H1 (cell line): Measurements from ENCODE around the gene ZNF451. TPM values are rescaled to one million over a fixed set of nuclear protein-coding genes. Genes with fewer than 3 reads are reported as not detected.

Experiments
- CTCF ChIA-PET: fragments of 300-600 bp; sonication (Branson Sonifier 250); formaldehyde crosslinking; loops from one replicate; lab custom pipeline; 2021; ENCODE audit not compliant: partially characterized antibody; lab: Charles Lee
- POLR2A ChIA-PET: fragments of 300-600 bp; sonication (Branson Sonifier 250); formaldehyde crosslinking; loops from one replicate; lab custom pipeline; 2021; ENCODE audit warnings: inconsistent platforms; ENCODE audit not compliant: partially characterized antibody; lab: Charles Lee
- DNase-seq, 2 experiments: peaks; one replicate each; pipeline versions ENCODE4 v3.0.0 to v3.0.0-alpha.2; 2010 to 2022; ENCODE audit warnings: low spot score in 2 of 2, low read depth in 1 of 2, mixed read lengths in 1 of 2
- FAIRE-seq: peaks from 2 replicates; lab custom pipeline; 2011; peaks lifted over from hg19 to GRCh38; lab: Jason Lieb, UNC
- H2AFZ ChIP-seq: 2 replicates; pipeline ENCODE4 v1.8.1; 2012; ENCODE audit warnings: low read length, inconsistent platforms
- H2AK5ac ChIP-seq: 2 replicates; pipeline ENCODE4 v1.6.1; 2013; ENCODE audit warnings: low read depth, low read length
- H2BK120ac ChIP-seq: replicated peaks from 2 replicates; pipeline ENCODE3; 2013; ENCODE audit warnings: low read depth, low read length, inconsistent platforms
- H2BK12ac ChIP-seq: 2 replicates; pipeline ENCODE4 v1.6.1; 2013; ENCODE audit warnings: low read depth, low read length
- H2BK15ac ChIP-seq: 2 replicates; pipeline ENCODE4 v1.6.1; 2013; ENCODE audit warnings: low read length
- H2BK20ac ChIP-seq: 2 replicates; pipeline ENCODE4 v1.6.1; 2013; ENCODE audit warnings: low read length
- H2BK5ac ChIP-seq: 2 replicates; pipeline ENCODE4 v1.6.1; 2013; ENCODE audit warnings: low read depth, low read length
- H3K14ac ChIP-seq: 2 replicates; pipeline ENCODE4 v1.6.1; 2013; ENCODE audit warnings: inconsistent platforms; ENCODE audit not compliant: insufficient read length
- H3K18ac ChIP-seq: 2 replicates; pipeline ENCODE4 v1.6.1; 2013; ENCODE audit warnings: low read length; ENCODE audit errors: extremely low read depth
- H3K23ac ChIP-seq: 2 replicates; pipeline ENCODE4 v1.6.1; 2013; ENCODE audit warnings: inconsistent platforms; ENCODE audit not compliant: insufficient read length
- H3K23me2 ChIP-seq: 2 replicates; pipeline ENCODE4 v1.6.1; 2013; ENCODE audit warnings: low read depth, low read length
- H3K27ac ChIP-seq: 2 replicates; pipeline ENCODE4 v1.6.1; 2011; ENCODE audit warnings: low read depth, low read length, inconsistent platforms
- H3K27me3 ChIP-seq, 4 experiments: replicated peaks in 1 of 4; 1 replicate in 1 of 4; 2 replicates in 3 of 4; pipeline versions ENCODE4 v1.6.1 to v1.8.1; 2011 to 2013; ENCODE audit warnings: low read length in 3 of 4, mild to moderate bottlenecking in 3 of 4, inconsistent platforms in 2 of 4, mixed read lengths in 2 of 4, moderate library complexity in 1 of 4; ENCODE audit not compliant: control insufficient read depth in 3 of 4, insufficient read depth in 3 of 4; ENCODE audit errors: extremely low read depth in 1 of 4
- H3K36me3 ChIP-seq, 4 experiments: 2 replicates each; pipeline versions ENCODE4 v1.6.1 to v1.8.1; 2011 to 2013; ENCODE audit warnings: mild to moderate bottlenecking in 4 of 4, low read length in 3 of 4, moderate library complexity in 2 of 4, control low read depth in 1 of 4, inconsistent platforms in 1 of 4; ENCODE audit not compliant: insufficient read depth in 4 of 4, control insufficient read depth in 2 of 4
- H3K4ac ChIP-seq: replicated peaks from 2 replicates; pipeline ENCODE3; 2013; ENCODE audit warnings: low read length, low read depth, mixed read lengths, inconsistent platforms; ENCODE audit not compliant: insufficient read length
- H3K4me1 ChIP-seq, 4 experiments: replicated peaks in 1 of 4; 1 replicate in 1 of 4; 2 replicates in 3 of 4; pipeline versions ENCODE4 v1.6.1 to v1.8.1; 2011 to 2013; ENCODE audit warnings: low read length in 3 of 4, inconsistent platforms in 2 of 4, mixed read lengths in 1 of 4; ENCODE audit not compliant: insufficient read depth in 4 of 4, control insufficient read depth in 3 of 4
- H3K4me2 ChIP-seq, 2 experiments: 2 replicates each; pipeline versions ENCODE4 v1.6.1 to v1.8.1; 2011 to 2013; ENCODE audit warnings: low read depth in 2 of 2, low read length in 2 of 2, control low read depth in 1 of 2, inconsistent platforms in 1 of 2, mild to moderate bottlenecking in 1 of 2; ENCODE audit not compliant: insufficient read depth in 1 of 2
- H3K4me3 ChIP-seq, 4 experiments: fragments of 200-600, 300-600 bp in 1 of 4; sonication (generic), shearing (Covaris generic), sonication (Bioruptor Twin) in 1 of 4; 2 replicates each; pipeline versions ENCODE4 v1.5.1 to v1.8.1; 2011 to 2016; ENCODE audit warnings: low read length in 4 of 4, low read depth in 3 of 4, control low read depth in 2 of 4, inconsistent platforms in 2 of 4, mild to moderate bottlenecking in 2 of 4, mixed read lengths in 1 of 4, moderate library complexity in 1 of 4; ENCODE audit not compliant: insufficient read depth in 2 of 4; ENCODE audit errors: extremely low read depth in 1 of 4
- H3K56ac ChIP-seq: replicated peaks from 2 replicates; pipeline ENCODE3; 2013; ENCODE audit warnings: low read depth, mild to moderate bottlenecking, mixed read lengths, low read length, inconsistent platforms; ENCODE audit not compliant: insufficient read length
- H3K79me1 ChIP-seq: 2 replicates; pipeline ENCODE4 v1.6.1; 2013; ENCODE audit warnings: low read depth, low read length, control low read depth
- H3K79me2 ChIP-seq, 2 experiments: 2 replicates each; pipeline versions ENCODE4 v1.6.1 to v1.8.1; 2012 to 2013; ENCODE audit warnings: low read length in 2 of 2, mild to moderate bottlenecking in 2 of 2, inconsistent platforms in 1 of 2; ENCODE audit not compliant: insufficient read depth in 2 of 2, control insufficient read depth in 1 of 2
- H3K9ac ChIP-seq, 4 experiments: replicated peaks in 1 of 4; 1 replicate in 1 of 4; 2 replicates in 3 of 4; pipeline versions ENCODE4 v1.6.1 to v1.8.1; 2011 to 2013; ENCODE audit warnings: low read depth in 3 of 4, low read length in 3 of 4, control low read depth in 2 of 4, mild to moderate bottlenecking in 2 of 4, moderate library complexity in 2 of 4, inconsistent platforms in 1 of 4; ENCODE audit errors: extremely low read depth in 1 of 4
- H3K9me3 ChIP-seq, 2 experiments: 2 replicates each; pipeline versions ENCODE4 v1.6.1 to v1.8.1; 2012 to 2013; ENCODE audit warnings: mild to moderate bottlenecking in 2 of 2, moderate library complexity in 2 of 2, control low read depth in 1 of 2, inconsistent platforms in 1 of 2, low read depth in 1 of 2, low read length in 1 of 2, mixed read lengths in 1 of 2; ENCODE audit not compliant: insufficient read depth in 2 of 2
- H4K20me1 ChIP-seq, 2 experiments: replicated peaks in 1 of 2; 2 replicates each; pipeline versions ENCODE3 to v1.8.1; 2011 to 2013; ENCODE audit warnings: inconsistent platforms in 2 of 2, low read length in 2 of 2, mild to moderate bottlenecking in 1 of 2; ENCODE audit not compliant: insufficient read depth in 2 of 2, control insufficient read depth in 1 of 2
- H4K5ac ChIP-seq: 2 replicates; pipeline ENCODE4 v1.6.1; 2013; ENCODE audit warnings: low read length, low read depth, mixed read lengths, inconsistent platforms; ENCODE audit not compliant: insufficient read length
- H4K8ac ChIP-seq: 2 replicates; pipeline ENCODE4 v1.8.0; 2013; ENCODE audit warnings: mild to moderate bottlenecking, moderate library complexity, low read length, inconsistent platforms; ENCODE audit not compliant: insufficient read depth; ENCODE audit errors: extremely low read depth
- H4K91ac ChIP-seq: replicated peaks from 2 replicates; pipeline ENCODE3; 2013; ENCODE audit warnings: low read length, mixed read lengths, inconsistent platforms; ENCODE audit not compliant: insufficient read length
- CBX5 ChIP-seq: fragments of 300-800, 300-1000 bp; sonication (generic); IDR thresholded peaks from 2 replicates; pipeline ENCODE4 v1.7.1; 2016; ENCODE audit warnings: antibody characterized with exemption, low read length, low read depth
- PHF8 ChIP-seq: fragments of 200-600 bp; sonication (generic); conservative IDR thresholded peaks from 2 replicates; pipeline ENCODE4 v1.7.1; 2012; ENCODE audit warnings: low read depth, mild to moderate bottlenecking, inconsistent platforms, low read length, moderate library complexity
- POLR2AphosphoS5 ChIP-seq: IDR thresholded peaks from 2 replicates; pipeline ENCODE4 v1.6.1; 2011; ENCODE audit warnings: low read depth, low read length
- SIRT6 ChIP-seq: IDR thresholded peaks from one replicate; pipeline ENCODE4 v1.7.1; 2012; ENCODE audit warnings: low read length, inconsistent platforms
- WGBS, 2 experiments: shearing (Covaris generic) in 1 of 2; methylation state at CpG; one replicate each; pipeline versions ENCODE4 v1.1.6 to v1.1.7; 2013 to 2015; ENCODE audit warnings: low lambda C conversion rate in 2 of 2, mixed read lengths in 2 of 2, inconsistent platforms in 1 of 2, low coverage in 1 of 2, missing lambda C conversion rate in 1 of 2; ENCODE audit not compliant: insufficient replicate concordance in 2 of 2, insufficient coverage in 1 of 2, insufficient read length in 1 of 2; ENCODE audit errors: extremely low coverage in 1 of 2, missing lambda C conversion rate in 1 of 2; 5-methylcytosine and 5-hydroxymethylcytosine counted together
- polyA plus RNA-seq, 7 experiments: library from polyadenylated mRNA; depleted of rRNA in 3 of 7; stranded (reverse) in 5 of 7; unstranded in 2 of 7; fragments of >200 nt in 5 of 7; fragments of 200-250 nt in 2 of 7; gene quantifications; 1 replicate in 5 of 7; 2 replicates in 1 of 7; 4 replicates in 1 of 7; pipeline versions ENCODE4 v1.2.1 to v1.2.3, GENCODE V29; 2011 to 2013; ENCODE audit warnings: missing spikeins in 2 of 7, mixed read lengths in 2 of 7
- total RNA-seq: library from RNA; stranded (reverse); fragmentation: NEBNext Ultra II Directional; extraction: Animal tissue kit (Norgen Biotek cat#: 25700); gene quantifications from 2 replicates; pipeline ENCODE4 v1.2.1, GENCODE V29; 2021

ZNF451 gene
- total and polyA plus RNA-seq, 2 of the 8 experiments (the other 6 are each of a cell fraction or from before 2014, with no cell fraction given) = 10.7 to 56.8 TPM

GRCh38 chr6:57108691-57109090, 18.7 kb downstream of the ZNF451 start:
- Histone ChIP-seq H3K23ac (no peak overlapping the region), H3K4me1 (no peaks in the 10 kb centered on the region; a peak in 2 of 7 replicates), H2AK5ac (no peak overlapping the region), H3K9ac (no peak overlapping the region), H3K4ac (no peak overlapping the region), H3K27ac (no peak overlapping the region), H2BK12ac (no peak overlapping the region), H2BK120ac (no peak overlapping the region), H3K9me3 (no peaks in the 10 kb centered on the region), H2BK15ac (no peak overlapping the region), H2AFZ (no peak overlapping the region), H4K20me1 (peaks cover 2 to 4% of the 10 kb centered on the region in 2 experiments), H3K79me2 (peaks cover 0 to 71% of the 10 kb centered on the region in 2 experiments; a peak in 2 of 4 replicates), H3K18ac (no peak overlapping the region), H3K36me3 (peaks cover 0 to 5% (median under 1%) of the 10 kb centered on the region in 4 experiments; a peak in 2 of 8 replicates), H3K23me2 (no peaks in the 10 kb centered on the region), H3K56ac (no peak overlapping the region), H4K91ac (no peak overlapping the region), H2BK20ac (no peak overlapping the region), H3K14ac (no peak overlapping the region), H3K79me1 (no peaks in the 10 kb centered on the region), H2BK5ac (no peak overlapping the region), H3K4me3 (no peak overlapping the region), H3K4me2 (no peak overlapping the region; a peak in 1 of 4 replicates), H4K5ac (no peak overlapping the region), H3K27me3 (no peaks in the 10 kb centered on the region), H4K8ac (no peak overlapping the region)
- DNase-seq (no peak), FAIRE-seq (no peak)
- TF ChIP-seq POLR2AphosphoS5 (no peak), CBX5 (no peak), SIRT6 (no peak), PHF8 (no peak)
- POLR2A ChIA-PET = interaction anchor here (0.7 to 1.3 kb wide), 2 partner anchors 16 to 195 kb away, joined by 4 to 5 read pairs; no protein-coding TSS in a partner anchor
- WGBS, 2 experiments = 58% methylated on average over 1 of the region's 1 CpG; no CpG with 5 or more reads in 1 of the 2 experiments
- CTCF ChIA-PET = no interaction called here
